Liver (tissue), 9 donors: Measurements from ENCODE around the gene PTPRN2. TPM values are rescaled to one million over a fixed set of nuclear protein-coding genes. Genes with fewer than 3 reads are reported as not detected.

ENCODE experiments used
- DNase-seq: peaks from one replicate; pipeline ENCODE4 v3.0.0-alpha.2; 2017; ENCODE audit warnings: low spot score
- H3K27ac ChIP-seq, 2 donors: one replicate each; pipeline ENCODE4 v1.7.0; 2013; ENCODE audit warnings: inconsistent platforms in 2 of 2, low read length in 2 of 2, control low read depth in 1 of 2, low read depth in 1 of 2, mild to moderate bottlenecking in 1 of 2
- H3K27me3 ChIP-seq, 4 donors: one replicate each; pipeline versions ENCODE4 v1.6.1 to v1.7.0; 2013; ENCODE audit warnings: low read length in 3 of 4, inconsistent platforms in 1 of 4, mild to moderate bottlenecking in 1 of 4, moderate library complexity in 1 of 4; ENCODE audit not compliant: control insufficient read depth in 4 of 4, insufficient read depth in 4 of 4
- H3K36me3 ChIP-seq, 4 donors: one replicate each; pipeline versions ENCODE4 v1.6.1 to v1.7.0; 2013; ENCODE audit warnings: low read length in 3 of 4, mild to moderate bottlenecking in 3 of 4, low read depth in 1 of 4, moderate library complexity in 1 of 4; ENCODE audit not compliant: control insufficient read depth in 4 of 4, insufficient read depth in 3 of 4
- H3K4me1 ChIP-seq, 4 donors: one replicate each; pipeline versions ENCODE4 v1.6.1 to v1.7.0; 2013; ENCODE audit warnings: low read length in 3 of 4, mild to moderate bottlenecking in 3 of 4, moderate library complexity in 1 of 4; ENCODE audit not compliant: control insufficient read depth in 4 of 4, insufficient read depth in 4 of 4
- H3K4me3 ChIP-seq, 3 donors: one replicate each; pipeline versions ENCODE4 v1.6.1 to v1.7.0; 2013; ENCODE audit warnings: low read length in 3 of 3, control low read depth in 1 of 3, low read depth in 1 of 3, mild to moderate bottlenecking in 1 of 3
- H3K9ac ChIP-seq, 2 donors: one replicate each; pipeline ENCODE4 v1.7.0; 2013; ENCODE audit warnings: low read length in 2 of 2, mild to moderate bottlenecking in 2 of 2, moderate library complexity in 2 of 2, control low read depth in 1 of 2, low read depth in 1 of 2
- H3K9me3 ChIP-seq, 4 donors: one replicate each; pipeline versions ENCODE4 v1.6.1 to v1.7.0; 2013; ENCODE audit warnings: low read length in 3 of 4; ENCODE audit not compliant: control insufficient read depth in 4 of 4
- CTCF ChIP-seq: fragments of 150-350 bp; IDR thresholded peaks from 2 replicates; pipeline ENCODE4 v1.5.1; 2017; ENCODE audit warnings: improper control_type of control experiment, low read depth, low read length; ENCODE audit not compliant: missing input control
- EGR1 ChIP-seq, 2 donors: IDR thresholded peaks; 2 replicates each; pipeline ENCODE4 v1.6.1; 2016 to 2018; ENCODE audit warnings: antibody characterized with exemption in 2 of 2, low read depth in 2 of 2
- FOXA1 ChIP-seq: IDR thresholded peaks from 2 replicates; pipeline ENCODE4 v1.6.1; 2016; ENCODE audit warnings: antibody characterized with exemption
- FOXA2 ChIP-seq: IDR thresholded peaks from 2 replicates; pipeline ENCODE4 v1.6.1; 2016; ENCODE audit warnings: antibody characterized with exemption
- GABPA ChIP-seq, 2 donors: IDR thresholded peaks in 1 of 2; conservative IDR thresholded peaks in 1 of 2; 2 replicates each; pipeline ENCODE4 v1.6.1; 2016; ENCODE audit warnings: antibody characterized with exemption in 2 of 2, mild to moderate bottlenecking in 1 of 2, moderate library complexity in 1 of 2
- HNF4A ChIP-seq, 2 donors: conservative IDR thresholded peaks; 2 replicates each; pipeline ENCODE4 v1.6.1; 2016; ENCODE audit warnings: antibody characterized with exemption in 2 of 2, mild to moderate bottlenecking in 2 of 2
- HNF4G ChIP-seq: IDR thresholded peaks from 2 replicates; pipeline ENCODE4 v1.6.1; 2016; ENCODE audit warnings: antibody characterized with exemption
- JUND ChIP-seq, 2 donors: IDR thresholded peaks; 2 replicates each; pipeline ENCODE4 v1.6.1; 2016; ENCODE audit warnings: antibody characterized with exemption in 2 of 2
- NR2F2 ChIP-seq: IDR thresholded peaks from 2 replicates; pipeline ENCODE4 v1.6.1; 2016; ENCODE audit warnings: antibody characterized with exemption
- RAD21 ChIP-seq, 2 donors: IDR thresholded peaks; 2 replicates each; pipeline ENCODE4 v1.6.1; 2016; ENCODE audit warnings: antibody characterized with exemption in 2 of 2, mild to moderate bottlenecking in 2 of 2
- REST ChIP-seq: IDR thresholded peaks from 2 replicates; pipeline ENCODE4 v1.6.1; 2016; ENCODE audit warnings: antibody characterized with exemption, mild to moderate bottlenecking
- RXRA ChIP-seq, 2 donors: IDR thresholded peaks; 2 replicates each; pipeline ENCODE4 v1.6.1; 2017 to 2018; ENCODE audit warnings: antibody characterized with exemption in 2 of 2, mild to moderate bottlenecking in 1 of 2
- SP1 ChIP-seq: IDR thresholded peaks from 2 replicates; pipeline ENCODE4 v1.6.1; 2018; ENCODE audit warnings: antibody characterized with exemption, mild to moderate bottlenecking
- TAF1 ChIP-seq: conservative IDR thresholded peaks from 2 replicates; pipeline ENCODE4 v1.6.1; 2016; ENCODE audit warnings: antibody characterized with exemption, mild to moderate bottlenecking
- YY1 ChIP-seq: IDR thresholded peaks from 2 replicates; pipeline ENCODE4 v1.6.1; 2016; ENCODE audit warnings: antibody characterized with exemption, mild to moderate bottlenecking
- WGBS: extraction: QIAGEN DNeasy Blood & Tissue Kit; methylation state at CpG from one replicate; pipeline ENCODE4 v1.1.7; 2013; 5-methylcytosine and 5-hydroxymethylcytosine counted together
- polyA plus RNA-seq, 2 donors: library from polyadenylated mRNA; stranded (reverse) in 1 of 2; unstranded in 1 of 2; fragments of 200-250 nt in 1 of 2; fragments of >200 nt in 1 of 2; fragmentation: Nextera tagmentation in 1 of 2; extraction: Ambion mirVana in 1 of 2; gene quantifications; one replicate each; pipeline versions ENCODE4 v1.2.1 to v1.2.3, GENCODE V29; 2013 to 2015
- total RNA-seq, 2 donors: library from RNA; depleted of rRNA; stranded (reverse); fragments of >200 nt; gene quantifications; one replicate each; pipeline ENCODE4 v1.2.3, GENCODE V29; 2014
- TF ChIP-seq, protein P1 (sequence below): IDR thresholded peaks from 2 replicates; pipeline ENCODE4 v1.6.1; 2016; ENCODE audit warnings: antibody characterized with exemption
- TF ChIP-seq, protein P2 (sequence below): IDR thresholded peaks from 2 replicates; pipeline ENCODE4 v1.6.1; 2016; ENCODE audit warnings: antibody characterized with exemption
- TF ChIP-seq, protein P3 (sequence below): IDR thresholded peaks from 2 replicates; pipeline ENCODE4 v1.6.1; 2016; ENCODE audit warnings: antibody characterized with exemption
- donor health status: healthy.
- donor health status: healthy.
- donor health status: healthy.
- donor health status: healthy.
- donor health status: healthy.

The PTPRN2 gene
- total and polyA plus RNA-seq, 4 donors = 0.75 to 1.9 (median 1.1) TPM

GRCh38 chr7:157955348-157955999 lies 632.1 kb downstream of the PTPRN2 start:
- Histone ChIP-seq H3K9ac (no peak overlapping the region), H3K36me3 (no peaks in the 10 kb centered on the region), H3K27ac (no peak overlapping the region), H3K4me1 (no peaks in the 10 kb centered on the region), H3K27me3 (peaks cover 0 to 5% (median 0%) of the 10 kb centered on the region in 4 donors), H3K9me3 (no peaks in the 10 kb centered on the region), H3K4me3 (no peak overlapping the region)
- no peak for DNase-seq
- no peak for TF ChIP-seq SP1
- TF ChIP-seq, protein P1, sequence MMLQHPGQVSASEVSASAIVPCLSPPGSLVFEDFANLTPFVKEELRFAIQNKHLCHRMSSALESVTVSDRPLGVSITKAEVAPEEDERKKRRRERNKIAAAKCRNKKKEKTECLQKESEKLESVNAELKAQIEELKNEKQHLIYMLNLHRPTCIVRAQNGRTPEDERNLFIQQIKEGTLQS = no peak
- 62% methylated on average over 13 of the region's 13 CpGs for WGBS

DNA sequence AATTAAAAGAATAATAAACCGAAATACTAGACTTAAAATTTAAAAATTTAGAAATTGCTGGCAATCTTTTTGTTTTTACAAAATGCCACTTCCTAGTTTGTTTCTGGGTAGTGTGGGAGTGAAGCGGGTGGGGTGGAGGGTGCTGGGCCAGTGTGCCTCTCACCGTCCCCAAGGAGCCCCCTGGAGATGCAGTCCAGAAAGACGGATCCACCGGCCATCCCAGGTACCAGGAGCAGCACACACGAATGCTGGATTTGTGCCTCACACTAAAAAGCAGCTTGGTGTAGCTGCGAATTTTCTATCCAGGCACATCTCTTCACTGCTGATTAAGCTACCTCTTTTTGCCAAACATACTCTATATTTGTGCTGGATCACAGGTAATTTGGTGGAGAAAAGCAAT lies 632.7 kb downstream of the PTPRN2 start:
- no peak overlapping the region for H3K4me3 ChIP-seq
- no peak for DNase-seq
- WGBS = 75% methylated on average over 7 of the region's 7 CpGs

GRCh38 chr7:157952841-157953645 lies 634.6 kb downstream of the PTPRN2 start:
- H3K36me3 ChIP-seq = no peaks in the 10 kb centered on the region
- peaks cover 0 to 5% (median 0%) of the 10 kb centered on the region in 4 donors for H3K27me3 ChIP-seq
- H3K27ac ChIP-seq = no peak overlapping the region
- H3K9ac ChIP-seq = no peak overlapping the region
- no peaks in the 10 kb centered on the region for H3K4me1 ChIP-seq
- DNase-seq = no peak
- H3K4me3 ChIP-seq = no peak overlapping the region
- H3K9me3 ChIP-seq = peaks cover 0 to 4% (median 0%) of the 10 kb centered on the region in 4 donors
- 79% methylated on average over 25 of the region's 25 CpGs for WGBS
- no peak for TF ChIP-seq HNF4G
- TF ChIP-seq RXRA (IDR thresholded peaks at IDR 0.05) = no peak
- no peak for TF ChIP-seq NR2F2
- TF ChIP-seq CTCF = no peak
- no peak for TF ChIP-seq TAF1
- TF ChIP-seq, protein P2, sequence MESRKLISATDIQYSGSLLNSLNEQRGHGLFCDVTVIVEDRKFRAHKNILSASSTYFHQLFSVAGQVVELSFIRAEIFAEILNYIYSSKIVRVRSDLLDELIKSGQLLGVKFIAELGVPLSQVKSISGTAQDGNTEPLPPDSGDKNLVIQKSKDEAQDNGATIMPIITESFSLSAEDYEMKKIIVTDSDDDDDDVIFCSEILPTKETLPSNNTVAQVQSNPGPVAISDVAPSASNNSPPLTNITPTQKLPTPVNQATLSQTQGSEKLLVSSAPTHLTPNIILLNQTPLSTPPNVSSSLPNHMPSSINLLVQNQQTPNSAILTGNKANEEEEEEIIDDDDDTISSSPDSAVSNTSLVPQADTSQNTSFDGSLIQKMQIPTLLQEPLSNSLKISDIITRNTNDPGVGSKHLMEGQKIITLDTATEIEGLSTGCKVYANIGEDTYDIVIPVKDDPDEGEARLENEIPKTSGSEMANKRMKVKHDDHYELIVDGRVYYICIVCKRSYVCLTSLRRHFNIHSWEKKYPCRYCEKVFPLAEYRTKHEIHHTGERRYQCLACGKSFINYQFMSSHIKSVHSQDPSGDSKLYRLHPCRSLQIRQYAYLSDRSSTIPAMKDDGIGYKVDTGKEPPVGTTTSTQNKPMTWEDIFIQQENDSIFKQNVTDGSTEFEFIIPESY = no peak
- no peak for TF ChIP-seq FOXA2
- TF ChIP-seq, protein P1 = no peak
- no peak for TF ChIP-seq GABPA (IDR thresholded peaks at IDR 0.05 in 1 of 2, conservative IDR thresholded peaks at IDR 0.05 in 1 of 2)
- TF ChIP-seq HNF4A (conservative IDR thresholded peaks at IDR 0.05) = no peak
- TF ChIP-seq, protein P3, sequence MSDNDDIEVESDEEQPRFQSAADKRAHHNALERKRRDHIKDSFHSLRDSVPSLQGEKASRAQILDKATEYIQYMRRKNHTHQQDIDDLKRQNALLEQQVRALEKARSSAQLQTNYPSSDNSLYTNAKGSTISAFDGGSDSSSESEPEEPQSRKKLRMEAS = no peak
- no peak for TF ChIP-seq FOXA1
- no peak for TF ChIP-seq REST
- TF ChIP-seq YY1 = no peak
- no peak for TF ChIP-seq JUND (IDR thresholded peaks at IDR 0.05)
- TF ChIP-seq EGR1 (IDR thresholded peaks at IDR 0.05; ENCODE audit: low read depth in 2 of 2) = no peak
- no peak for TF ChIP-seq RAD21 (IDR thresholded peaks at IDR 0.05)

More for the DNA sequence above, 632.7 kb downstream of the PTPRN2 start:
- no peak overlapping the region for H3K27ac ChIP-seq
- H3K9me3 ChIP-seq = no peaks in the 10 kb centered on the region
- peaks cover 0 to 5% (median 0%) of the 10 kb centered on the region in 4 donors for H3K27me3 ChIP-seq
- no peak overlapping the region for H3K9ac ChIP-seq
- H3K4me1 ChIP-seq = no peaks in the 10 kb centered on the region
- H3K36me3 ChIP-seq = no peaks in the 10 kb centered on the region
- TF ChIP-seq JUND (IDR thresholded peaks at IDR 0.05) = no peak
- TF ChIP-seq RXRA (IDR thresholded peaks at IDR 0.05) = no peak
- no peak for TF ChIP-seq YY1
- TF ChIP-seq SP1 = no peak
- no peak for TF ChIP-seq RAD21 (IDR thresholded peaks at IDR 0.05)
- no peak for TF ChIP-seq FOXA2
- no peak for TF ChIP-seq GABPA (IDR thresholded peaks at IDR 0.05 in 1 of 2, conservative IDR thresholded peaks at IDR 0.05 in 1 of 2)
